K562 (cell line): Measurements from ENCODE around the gene CYBRD1.
A peak's percentile ranks its signal among the peaks of the same experiment; 100 is the strongest.

ENCODE experiments used
- RCOR1 ChIP-seq, 2 experiments: IDR thresholded peaks; 2 replicates each; pipeline ENCODE4 v1.6.1; 2012; ENCODE audit warnings: low read depth in 2 of 2, low read length in 2 of 2, borderline replicate concordance in 1 of 2, improper control_type of control experiment in 1 of 2
- SIN3A ChIP-seq, 2 experiments: fragments of 150-350 bp in 1 of 2; IDR thresholded peaks; 2 replicates each; pipeline ENCODE4 v1.6.1; 2011 to 2016; ENCODE audit warnings: borderline replicate concordance in 2 of 2, low read depth in 2 of 2, low read length in 2 of 2, mild to moderate bottlenecking in 2 of 2, moderate library complexity in 2 of 2; ENCODE audit not compliant: control insufficient read depth in 1 of 2
- ZBTB40 ChIP-seq, 2 experiments: fragments of 450-650 bp in 1 of 2; sonication (generic) in 1 of 2; formaldehyde crosslinking in 1 of 2; IDR thresholded peaks; 2 replicates each; pipeline versions ENCODE4 v1.7.1 to v1.9.0; 2016 to 2022; ENCODE audit warnings: inconsistent platforms in 1 of 2, mild to moderate bottlenecking in 1 of 2, missing genetic modification reagents in 1 of 2

GRCh38 chr2:171529914-171530313 is 7.6 kb downstream of the CYBRD1 start:
- TF ChIP-seq ZBTB40 (IDR thresholded peaks at IDR 0.05), result no peak
- TF ChIP-seq ZBTB40 (CRISPR knock-in tag; IDR thresholded peaks at IDR 0.05), result no peak
- peak in 1 of 2 experiments; percentile 86; a peak in 3 of 4 replicates for TF ChIP-seq RCOR1 (IDR thresholded peaks at IDR 0.05; ENCODE audit: borderline replicate concordance in 1 of 2, low read depth in 2 of 2, low read length in 2 of 2)
- TF ChIP-seq SIN3A (IDR thresholded peaks at IDR 0.05; ENCODE audit: borderline replicate concordance in 2 of 2, control insufficient read depth in 1 of 2, low read depth in 2 of 2, low read length in 2 of 2), result no peak
